H1 (cell line): ENCODE results near the gene SYT17. TPM values are rescaled to one million over a fixed set of nuclear protein-coding genes. Genes with fewer than 3 reads are reported as not detected.

Experiments used
- CTCF ChIA-PET: fragments of 300-600 bp; sonication (Branson Sonifier 250); formaldehyde crosslinking; loops from one replicate; lab custom pipeline; 2021; ENCODE audit not compliant: partially characterized antibody; lab: Charles Lee
- POLR2A ChIA-PET: fragments of 300-600 bp; sonication (Branson Sonifier 250); formaldehyde crosslinking; loops from one replicate; lab custom pipeline; 2021; ENCODE audit warnings: inconsistent platforms; ENCODE audit not compliant: partially characterized antibody; lab: Charles Lee
- DNase-seq, 2 experiments: peaks; one replicate each; pipeline versions ENCODE4 v3.0.0 to v3.0.0-alpha.2; 2010 to 2022; ENCODE audit warnings: low spot score in 2 of 2, low read depth in 1 of 2, mixed read lengths in 1 of 2
- FAIRE-seq: peaks from 2 replicates; lab custom pipeline; 2011; peaks lifted over from hg19 to GRCh38; lab: Jason Lieb, UNC
- H2AFZ ChIP-seq: 2 replicates; pipeline ENCODE4 v1.8.1; 2012; ENCODE audit warnings: low read length, inconsistent platforms
- H2AK5ac ChIP-seq: 2 replicates; pipeline ENCODE4 v1.6.1; 2013; ENCODE audit warnings: low read depth, low read length
- H2BK120ac ChIP-seq: replicated peaks from 2 replicates; pipeline ENCODE3; 2013; ENCODE audit warnings: low read depth, low read length, inconsistent platforms
- H2BK12ac ChIP-seq: 2 replicates; pipeline ENCODE4 v1.6.1; 2013; ENCODE audit warnings: low read depth, low read length
- H2BK15ac ChIP-seq: 2 replicates; pipeline ENCODE4 v1.6.1; 2013; ENCODE audit warnings: low read length
- H2BK20ac ChIP-seq: 2 replicates; pipeline ENCODE4 v1.6.1; 2013; ENCODE audit warnings: low read length
- H2BK5ac ChIP-seq: 2 replicates; pipeline ENCODE4 v1.6.1; 2013; ENCODE audit warnings: low read depth, low read length
- H3K14ac ChIP-seq: 2 replicates; pipeline ENCODE4 v1.6.1; 2013; ENCODE audit warnings: inconsistent platforms; ENCODE audit not compliant: insufficient read length
- H3K18ac ChIP-seq: 2 replicates; pipeline ENCODE4 v1.6.1; 2013; ENCODE audit warnings: low read length; ENCODE audit errors: extremely low read depth
- H3K23ac ChIP-seq: 2 replicates; pipeline ENCODE4 v1.6.1; 2013; ENCODE audit warnings: inconsistent platforms; ENCODE audit not compliant: insufficient read length
- H3K23me2 ChIP-seq: 2 replicates; pipeline ENCODE4 v1.6.1; 2013; ENCODE audit warnings: low read depth, low read length
- H3K27ac ChIP-seq: 2 replicates; pipeline ENCODE4 v1.6.1; 2011; ENCODE audit warnings: low read depth, low read length, inconsistent platforms
- H3K27me3 ChIP-seq, 4 experiments: replicated peaks in 1 of 4; 1 replicate in 1 of 4; 2 replicates in 3 of 4; pipeline versions ENCODE4 v1.6.1 to v1.8.1; 2011 to 2013; ENCODE audit warnings: low read length in 3 of 4, mild to moderate bottlenecking in 3 of 4, inconsistent platforms in 2 of 4, mixed read lengths in 2 of 4, moderate library complexity in 1 of 4; ENCODE audit not compliant: control insufficient read depth in 3 of 4, insufficient read depth in 3 of 4; ENCODE audit errors: extremely low read depth in 1 of 4
- H3K36me3 ChIP-seq, 4 experiments: 2 replicates each; pipeline versions ENCODE4 v1.6.1 to v1.8.1; 2011 to 2013; ENCODE audit warnings: mild to moderate bottlenecking in 4 of 4, low read length in 3 of 4, moderate library complexity in 2 of 4, control low read depth in 1 of 4, inconsistent platforms in 1 of 4; ENCODE audit not compliant: insufficient read depth in 4 of 4, control insufficient read depth in 2 of 4
- H3K4ac ChIP-seq: replicated peaks from 2 replicates; pipeline ENCODE3; 2013; ENCODE audit warnings: low read length, low read depth, mixed read lengths, inconsistent platforms; ENCODE audit not compliant: insufficient read length
- H3K4me1 ChIP-seq, 4 experiments: replicated peaks in 1 of 4; 1 replicate in 1 of 4; 2 replicates in 3 of 4; pipeline versions ENCODE4 v1.6.1 to v1.8.1; 2011 to 2013; ENCODE audit warnings: low read length in 3 of 4, inconsistent platforms in 2 of 4, mixed read lengths in 1 of 4; ENCODE audit not compliant: insufficient read depth in 4 of 4, control insufficient read depth in 3 of 4
- H3K4me2 ChIP-seq, 2 experiments: 2 replicates each; pipeline versions ENCODE4 v1.6.1 to v1.8.1; 2011 to 2013; ENCODE audit warnings: low read depth in 2 of 2, low read length in 2 of 2, control low read depth in 1 of 2, inconsistent platforms in 1 of 2, mild to moderate bottlenecking in 1 of 2; ENCODE audit not compliant: insufficient read depth in 1 of 2
- H3K4me3 ChIP-seq, 4 experiments: fragments of 200-600, 300-600 bp in 1 of 4; sonication (generic), shearing (Covaris generic), sonication (Bioruptor Twin) in 1 of 4; 2 replicates each; pipeline versions ENCODE4 v1.5.1 to v1.8.1; 2011 to 2016; ENCODE audit warnings: low read length in 4 of 4, low read depth in 3 of 4, control low read depth in 2 of 4, inconsistent platforms in 2 of 4, mild to moderate bottlenecking in 2 of 4, mixed read lengths in 1 of 4, moderate library complexity in 1 of 4; ENCODE audit not compliant: insufficient read depth in 2 of 4; ENCODE audit errors: extremely low read depth in 1 of 4
- H3K56ac ChIP-seq: replicated peaks from 2 replicates; pipeline ENCODE3; 2013; ENCODE audit warnings: low read depth, mild to moderate bottlenecking, mixed read lengths, low read length, inconsistent platforms; ENCODE audit not compliant: insufficient read length
- H3K79me1 ChIP-seq: 2 replicates; pipeline ENCODE4 v1.6.1; 2013; ENCODE audit warnings: low read depth, low read length, control low read depth
- H3K79me2 ChIP-seq, 2 experiments: 2 replicates each; pipeline versions ENCODE4 v1.6.1 to v1.8.1; 2012 to 2013; ENCODE audit warnings: low read length in 2 of 2, mild to moderate bottlenecking in 2 of 2, inconsistent platforms in 1 of 2; ENCODE audit not compliant: insufficient read depth in 2 of 2, control insufficient read depth in 1 of 2
- H3K9ac ChIP-seq, 4 experiments: replicated peaks in 1 of 4; 1 replicate in 1 of 4; 2 replicates in 3 of 4; pipeline versions ENCODE4 v1.6.1 to v1.8.1; 2011 to 2013; ENCODE audit warnings: low read depth in 3 of 4, low read length in 3 of 4, control low read depth in 2 of 4, mild to moderate bottlenecking in 2 of 4, moderate library complexity in 2 of 4, inconsistent platforms in 1 of 4; ENCODE audit errors: extremely low read depth in 1 of 4
- H3K9me3 ChIP-seq, 2 experiments: 2 replicates each; pipeline versions ENCODE4 v1.6.1 to v1.8.1; 2012 to 2013; ENCODE audit warnings: mild to moderate bottlenecking in 2 of 2, moderate library complexity in 2 of 2, control low read depth in 1 of 2, inconsistent platforms in 1 of 2, low read depth in 1 of 2, low read length in 1 of 2, mixed read lengths in 1 of 2; ENCODE audit not compliant: insufficient read depth in 2 of 2
- H4K20me1 ChIP-seq, 2 experiments: replicated peaks in 1 of 2; 2 replicates each; pipeline versions ENCODE3 to v1.8.1; 2011 to 2013; ENCODE audit warnings: inconsistent platforms in 2 of 2, low read length in 2 of 2, mild to moderate bottlenecking in 1 of 2; ENCODE audit not compliant: insufficient read depth in 2 of 2, control insufficient read depth in 1 of 2
- H4K5ac ChIP-seq: 2 replicates; pipeline ENCODE4 v1.6.1; 2013; ENCODE audit warnings: low read length, low read depth, mixed read lengths, inconsistent platforms; ENCODE audit not compliant: insufficient read length
- H4K8ac ChIP-seq: 2 replicates; pipeline ENCODE4 v1.8.0; 2013; ENCODE audit warnings: mild to moderate bottlenecking, moderate library complexity, low read length, inconsistent platforms; ENCODE audit not compliant: insufficient read depth; ENCODE audit errors: extremely low read depth
- H4K91ac ChIP-seq: replicated peaks from 2 replicates; pipeline ENCODE3; 2013; ENCODE audit warnings: low read length, mixed read lengths, inconsistent platforms; ENCODE audit not compliant: insufficient read length
- BACH1 ChIP-seq: IDR thresholded peaks from 2 replicates; pipeline ENCODE4 v1.6.1; 2012; ENCODE audit warnings: low read length, improper control_type of control experiment
- BCL11A ChIP-seq, 2 experiments: IDR thresholded peaks; one replicate each; pipeline ENCODE4 v1.6.1; 2011; ENCODE audit warnings: low read depth in 2 of 2, low read length in 2 of 2, mild to moderate bottlenecking in 2 of 2
- CEBPB ChIP-seq: IDR thresholded peaks from 2 replicates; pipeline ENCODE4 v1.6.1; 2012; ENCODE audit warnings: low read depth, low read length
- CHD2 ChIP-seq: IDR thresholded peaks from 2 replicates; pipeline ENCODE4 v1.6.1; 2012; ENCODE audit warnings: low read length, improper control_type of control experiment
- CREB1 ChIP-seq: IDR thresholded peaks from 2 replicates; pipeline ENCODE4 v1.6.1; 2012; ENCODE audit warnings: inconsistent platforms
- CTCF ChIP-seq, 3 experiments: IDR thresholded peaks; 1 replicate in 2 of 3; 2 replicates in 1 of 3; pipeline versions ENCODE4 v1.5.1 to v1.6.1; 2011; ENCODE audit warnings: low read length in 3 of 3, mild to moderate bottlenecking in 3 of 3, inconsistent platforms in 2 of 3, low read depth in 1 of 3, moderate library complexity in 1 of 3; ENCODE audit not compliant: insufficient read depth in 1 of 3; ENCODE audit errors: control extremely low read depth in 1 of 3
- HDAC2 ChIP-seq, 2 experiments: fragments of 300-600 bp in 1 of 2; sonication (generic) in 1 of 2; IDR thresholded peaks; 2 replicates each; pipeline ENCODE4 v1.6.1; 2011 to 2012; ENCODE audit warnings: low read depth in 2 of 2, low read length in 2 of 2, mild to moderate bottlenecking in 2 of 2, moderate library complexity in 2 of 2, borderline replicate concordance in 1 of 2, inconsistent platforms in 1 of 2
- POU5F1 ChIP-seq: IDR thresholded peaks from 2 replicates; pipeline ENCODE4 v1.6.1; 2011; ENCODE audit warnings: low read depth, mild to moderate bottlenecking, low read length, moderate library complexity
- SUZ12 ChIP-seq: fragments of 200-600 bp; sonication (generic); IDR thresholded peaks from 2 replicates; pipeline ENCODE4 v1.6.1; 2012; ENCODE audit warnings: mild to moderate bottlenecking, inconsistent platforms, low read length, moderate library complexity, mixed read lengths
- TEAD4 ChIP-seq: IDR thresholded peaks from 2 replicates; pipeline ENCODE4 v1.6.1; 2012; ENCODE audit warnings: low read depth, low read length, inconsistent platforms, mixed read lengths
- ZNF274 ChIP-seq: IDR thresholded peaks from 2 replicates; pipeline ENCODE4 v1.7.0; 2012; ENCODE audit warnings: low read length, borderline replicate concordance; ENCODE audit errors: extremely low read depth
- WGBS, 2 experiments: shearing (Covaris generic) in 1 of 2; methylation state at CpG; one replicate each; pipeline versions ENCODE4 v1.1.6 to v1.1.7; 2013 to 2015; ENCODE audit warnings: low lambda C conversion rate in 2 of 2, mixed read lengths in 2 of 2, inconsistent platforms in 1 of 2, low coverage in 1 of 2, missing lambda C conversion rate in 1 of 2; ENCODE audit not compliant: insufficient replicate concordance in 2 of 2, insufficient coverage in 1 of 2, insufficient read length in 1 of 2; ENCODE audit errors: extremely low coverage in 1 of 2, missing lambda C conversion rate in 1 of 2; 5-methylcytosine and 5-hydroxymethylcytosine counted together
- polyA plus RNA-seq, 7 experiments: library from polyadenylated mRNA; depleted of rRNA in 3 of 7; stranded (reverse) in 5 of 7; unstranded in 2 of 7; fragments of >200 nt in 5 of 7; fragments of 200-250 nt in 2 of 7; gene quantifications; 1 replicate in 5 of 7; 2 replicates in 1 of 7; 4 replicates in 1 of 7; pipeline versions ENCODE4 v1.2.1 to v1.2.3, GENCODE V29; 2011 to 2013; ENCODE audit warnings: missing spikeins in 2 of 7, mixed read lengths in 2 of 7
- total RNA-seq: library from RNA; stranded (reverse); fragmentation: NEBNext Ultra II Directional; extraction: Animal tissue kit (Norgen Biotek cat#: 25700); gene quantifications from 2 replicates; pipeline ENCODE4 v1.2.1, GENCODE V29; 2021
- TF ChIP-seq, protein P1 (sequence below): IDR thresholded peaks from 2 replicates; pipeline ENCODE4 v1.6.1; 2012; ENCODE audit warnings: inconsistent platforms

The SYT17 gene
- total and polyA plus RNA-seq, 2 of the 8 experiments (the other 6 are each of a cell fraction or from before 2014, with no cell fraction given) = 5.8 to 18.1 TPM

GRCh38 chr16:19127674-19128131 lies 40.3 kb upstream of the SYT17 start:
- Histone ChIP-seq H4K20me1 (no peaks in the 10 kb centered on the region), H2AK5ac (no peak overlapping the region), H3K23me2 (no peaks in the 10 kb centered on the region), H3K9me3 (peaks cover 3 to 6% of the 10 kb centered on the region in 2 experiments; a peak in 3 of 4 replicates), H3K56ac (no peak overlapping the region), H2BK20ac (no peak overlapping the region), H3K4me1 (peaks cover 0 to 11% (median 4%) of the 10 kb centered on the region in 4 experiments; a peak in 5 of 7 replicates), H2BK15ac (no peak overlapping the region), H3K23ac (no peak overlapping the region), H3K4ac (no peak overlapping the region), H2BK120ac (no peak overlapping the region), H3K79me2 (no peaks in the 10 kb centered on the region), H2BK12ac (no peak overlapping the region), H3K9ac (no peak overlapping the region), H4K91ac (no peak overlapping the region), H2AFZ (no peak overlapping the region), H4K8ac (no peak overlapping the region), H3K36me3 (no peaks in the 10 kb centered on the region), H3K79me1 (no peaks in the 10 kb centered on the region), H3K27ac (no peak overlapping the region), H3K14ac (no peak overlapping the region), H3K27me3 (no peaks in the 10 kb centered on the region), H3K4me2 (no peak overlapping the region), H4K5ac (no peak overlapping the region), H3K4me3 (no peak overlapping the region), H2BK5ac (no peak overlapping the region), H3K18ac (no peak overlapping the region)
- ChIA-PET CTCF (interaction anchor here (1.5 to 2.3 kb wide), 2 partner anchors 10 to 12 kb away, joined by 4 to 10 read pairs; no protein-coding TSS in a partner anchor), POLR2A (interaction anchor here (0.6 kb wide), 1 partner anchor 143 kb away, joined by 3 read pairs; no protein-coding TSS in a partner anchor)
- WGBS, 2 experiments = 97% methylated on average over 3 of the region's 3 CpGs; no CpG with 5 or more reads in 1 of the 2 experiments
- DNase-seq (no peak), FAIRE-seq (no peak)
- TF ChIP-seq ZNF274 (no peak), HDAC2 (IDR thresholded peaks at IDR 0.05; ENCODE audit: borderline replicate concordance in 1 of 2, low read depth in 2 of 2, low read length in 2 of 2) (no peak), BCL11A (IDR thresholded peaks at IDR 0.05; ENCODE audit: low read depth in 2 of 2, low read length in 2 of 2) (no peak), CREB1 (no peak), CTCF (IDR thresholded peaks at IDR 0.05; ENCODE audit: control extremely low read depth in 1 of 3, insufficient read depth in 1 of 3, low read depth in 1 of 3, low read length in 3 of 3) (no peak), TEAD4 (no peak), BACH1 (no peak), CEBPB (no peak), POU5F1 (no peak), CHD2 (no peak), SUZ12 (no peak)
- TF ChIP-seq, protein P1, sequence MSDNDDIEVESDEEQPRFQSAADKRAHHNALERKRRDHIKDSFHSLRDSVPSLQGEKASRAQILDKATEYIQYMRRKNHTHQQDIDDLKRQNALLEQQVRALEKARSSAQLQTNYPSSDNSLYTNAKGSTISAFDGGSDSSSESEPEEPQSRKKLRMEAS = no peak
